Lower lobe of right lung (tissue), 2 donors: Measurements from ENCODE around the gene SLC25A33. TPM values are rescaled to one million over a fixed set of nuclear protein-coding genes. Genes with fewer than 3 reads are reported as not detected.

ENCODE experiments used
- ATAC-seq, 2 donors: fragments of 200-7000 bp; cut with Tn5 transposase; one replicate each; pipeline ENCODE4 v1.9.1; 2020 to 2022; ENCODE audit warnings: mild to moderate bottlenecking in 2 of 2, moderate library complexity in 2 of 2
- DNase-seq: peaks from one replicate; pipeline ENCODE4 v3.0.0-alpha.2; 2020
- H3K27ac ChIP-seq: fragments of 200-600 bp; one replicate; pipeline ENCODE4 v1.8.0; 2022
- H3K27me3 ChIP-seq: fragments of 200-600 bp; one replicate; pipeline ENCODE4 v1.8.0; 2022; ENCODE audit warnings: low read depth
- H3K36me3 ChIP-seq: fragments of 200-600 bp; one replicate; pipeline ENCODE4 v1.8.0; 2022; ENCODE audit warnings: mild to moderate bottlenecking
- H3K4me1 ChIP-seq: fragments of 200-600 bp; one replicate; pipeline ENCODE4 v1.8.0; 2022
- H3K4me3 ChIP-seq: fragments of 200-600 bp; one replicate; pipeline ENCODE4 v1.8.0; 2022; ENCODE audit warnings: mild to moderate bottlenecking
- H3K9me3 ChIP-seq: fragments of 200-600 bp; one replicate; pipeline ENCODE4 v1.8.0; 2022
- CTCF ChIP-seq: fragments of 200-600 bp; IDR thresholded peaks from one replicate; pipeline ENCODE4 v1.8.0; 2022; ENCODE audit warnings: antibody characterized with exemption, mild to moderate bottlenecking
- intact Hi-C: fragments of 100-400 bp; cut with DNase I; formaldehyde crosslinking; loops from one replicate; pipeline ENCODE4 v1.11.0; 2022
- total RNA-seq: library from RNA; stranded (reverse); fragmentation: NEBNext Ultra II Directional; extraction: Animal tissue kit (Norgen Biotek cat#: 25700); gene quantifications from one replicate; pipeline ENCODE4 v1.2.1, GENCODE V29; 2021
- donor health status: DM: no; HTN: yes; CAD: no; lungs with severe emphysema.

The SLC25A33 gene
- total RNA-seq, 1 donor from 2014 or later = 3.9 TPM

- no peak for DNase-seq
- Histone ChIP-seq H3K27ac (peak overlapping the region; percentile 70), H3K4me1 (peaks cover 31% of the 10 kb centered on the region), H3K36me3 (no peaks in the 10 kb centered on the region), H3K4me3 (no peak overlapping the region), H3K27me3 (no peaks in the 10 kb centered on the region), H3K9me3 (no peaks in the 10 kb centered on the region)
- peak; percentile 0 to 11 for ATAC-seq
- intact Hi-C loops = no loop called here
- no peak for TF ChIP-seq CTCF
Measured at GRCh38 chr1:9537863-9538668, 1.2 kb upstream of the SLC25A33 start.

GRCh38 chr1:9538669-9539164 lies 548 bp upstream of the SLC25A33 start:
- TF ChIP-seq CTCF = no peak
- DNase-seq = peak; percentile 58
- H3K27me3 ChIP-seq = no peaks in the 10 kb centered on the region
- intact Hi-C loops = no loop called here
- H3K4me3 ChIP-seq = peak overlapping the region; percentile 75
- peaks cover 31% of the 10 kb centered on the region for H3K4me1 ChIP-seq
- no peaks in the 10 kb centered on the region for H3K9me3 ChIP-seq
- H3K27ac ChIP-seq = peak overlapping the region; percentile 70
- ATAC-seq = no peak
- no peaks in the 10 kb centered on the region for H3K36me3 ChIP-seq

GRCh38 chr1:9539829-9540550 lies 725 bp downstream of the SLC25A33 start:
- DNase-seq (peak; percentile 70), ATAC-seq (peak; percentile 69 to 71)
- no peak for TF ChIP-seq CTCF
- Histone ChIP-seq H3K4me1 (peaks cover 31% of the 10 kb centered on the region), H3K9me3 (no peaks in the 10 kb centered on the region), H3K27me3 (no peaks in the 10 kb centered on the region), H3K36me3 (no peaks in the 10 kb centered on the region), H3K4me3 (peak overlapping the region; percentile 75), H3K27ac (peak overlapping the region; percentile 91)
- intact Hi-C loops = no loop called here

GRCh38 chr1:9542430-9542829 lies 3.2 kb downstream of the SLC25A33 start:
- H3K9me3 ChIP-seq = no peaks in the 10 kb centered on the region
- ATAC-seq (no peak), DNase-seq (no peak)
- H3K36me3 ChIP-seq = no peaks in the 10 kb centered on the region
- TF ChIP-seq CTCF = no peak
- no peaks in the 10 kb centered on the region for H3K27me3 ChIP-seq
- H3K27ac ChIP-seq = no peak overlapping the region
- peaks cover 31% of the 10 kb centered on the region for H3K4me1 ChIP-seq
- H3K4me3 ChIP-seq = no peak overlapping the region
- intact Hi-C loops = no loop called here

GRCh38 chr1:9544926-9545325 lies 5.7 kb downstream of the SLC25A33 start:
- DNase-seq = no peak
- H3K9me3 ChIP-seq = no peaks in the 10 kb centered on the region
- no peaks in the 10 kb centered on the region for H3K36me3 ChIP-seq
- no peak overlapping the region for H3K4me3 ChIP-seq
- H3K4me1 ChIP-seq = peaks cover 23% of the 10 kb centered on the region
- no peak overlapping the region for H3K27ac ChIP-seq
- TF ChIP-seq CTCF = no peak
- H3K27me3 ChIP-seq = no peaks in the 10 kb centered on the region
- intact Hi-C loops = no loop called here
- ATAC-seq = no peak
